ENCODE measurements around the gene ADCY2.

DNA sequence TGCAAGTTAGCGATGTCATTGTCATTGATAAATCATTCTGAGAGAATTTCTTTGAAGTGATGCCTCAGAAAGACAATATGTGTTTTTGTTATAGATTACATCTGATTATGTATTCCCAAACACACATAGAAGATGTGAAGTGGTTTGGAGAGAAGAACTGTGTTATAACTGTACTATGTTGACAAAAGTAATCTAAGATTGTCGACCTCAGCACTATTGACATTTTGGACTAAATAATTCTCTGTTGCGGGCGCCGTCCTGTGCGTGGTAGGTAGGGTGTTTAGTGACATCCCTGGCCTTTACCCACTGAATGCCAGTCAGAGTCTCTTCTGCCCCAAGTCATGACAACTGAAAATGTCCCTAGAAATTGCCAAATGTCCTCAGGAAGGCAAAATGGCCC is 377.2 kb downstream of the ADCY2 start:
- TF ChIP-seq, protein P1, sequence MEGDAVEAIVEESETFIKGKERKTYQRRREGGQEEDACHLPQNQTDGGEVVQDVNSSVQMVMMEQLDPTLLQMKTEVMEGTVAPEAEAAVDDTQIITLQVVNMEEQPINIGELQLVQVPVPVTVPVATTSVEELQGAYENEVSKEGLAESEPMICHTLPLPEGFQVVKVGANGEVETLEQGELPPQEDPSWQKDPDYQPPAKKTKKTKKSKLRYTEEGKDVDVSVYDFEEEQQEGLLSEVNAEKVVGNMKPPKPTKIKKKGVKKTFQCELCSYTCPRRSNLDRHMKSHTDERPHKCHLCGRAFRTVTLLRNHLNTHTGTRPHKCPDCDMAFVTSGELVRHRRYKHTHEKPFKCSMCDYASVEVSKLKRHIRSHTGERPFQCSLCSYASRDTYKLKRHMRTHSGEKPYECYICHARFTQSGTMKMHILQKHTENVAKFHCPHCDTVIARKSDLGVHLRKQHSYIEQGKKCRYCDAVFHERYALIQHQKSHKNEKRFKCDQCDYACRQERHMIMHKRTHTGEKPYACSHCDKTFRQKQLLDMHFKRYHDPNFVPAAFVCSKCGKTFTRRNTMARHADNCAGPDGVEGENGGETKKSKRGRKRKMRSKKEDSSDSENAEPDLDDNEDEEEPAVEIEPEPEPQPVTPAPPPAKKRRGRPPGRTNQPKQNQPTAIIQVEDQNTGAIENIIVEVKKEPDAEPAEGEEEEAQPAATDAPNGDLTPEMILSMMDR (IDR thresholded peaks at IDR 0.05) = no peak
- TF ChIP-seq EP300 (IDR thresholded peaks at IDR 0.05) (no peak), POLR2A (IDR thresholded peaks at IDR 0.05) (no peak)

All from stomach (tissue), 4 donors.